OCI-LY7 (cell line): ENCODE results near the gene MDGA2. TPM values are rescaled to one million over a fixed set of nuclear protein-coding genes. Genes with fewer than 3 reads are reported as not detected.

ENCODE experiments used
- BruUV-seq: library from RNA; stranded (reverse); fragments of 400-500 nt; replicated peaks from 2 replicates; lab custom pipeline; 2021; lab: Mats Ljungman, UMichigan
- CTCF ChIA-PET: fragments of 300-600 bp; sonication (Branson Sonifier 250); formaldehyde crosslinking; loops from one replicate; lab custom pipeline; 2022; ENCODE audit warnings: antibody characterized with exemption; ENCODE audit not compliant: unreplicated experiment; lab: Charles Lee
- POLR2A ChIA-PET: fragments of 300-600 bp; sonication (Branson Sonifier 250); formaldehyde crosslinking; loops from one replicate; lab custom pipeline; 2022; ENCODE audit warnings: antibody characterized with exemption; lab: Charles Lee
- DNase-seq: peaks from one replicate; pipeline ENCODE4 v3.0.0-alpha.2; 2015; ENCODE audit warnings: low spot score
- H2AFZ ChIP-seq: fragments of 200-600 bp; sonication (generic), shearing (Covaris generic); 2 replicates; pipeline ENCODE4 v1.6.1; 2014; ENCODE audit warnings: mild to moderate bottlenecking, antibody characterized with exemption, low read length, moderate library complexity
- H3K27ac ChIP-seq: fragments of 200-600 bp; sonication (generic); 2 replicates; pipeline ENCODE4 v1.5.1; 2014; ENCODE audit warnings: mixed run types, low read depth, mild to moderate bottlenecking, moderate library complexity, low read length, inconsistent platforms; ENCODE audit not compliant: poor library complexity, severe bottlenecking
- H3K36me3 ChIP-seq: fragments of 200-600 bp; sonication (generic); 2 replicates; pipeline ENCODE4 v1.6.1; 2014; ENCODE audit warnings: mild to moderate bottlenecking, antibody characterized with exemption, low read length, moderate library complexity, mixed read lengths; ENCODE audit not compliant: insufficient read depth
- H3K4me1 ChIP-seq: fragments of 200-600 bp; sonication (generic); 2 replicates; pipeline ENCODE4 v1.5.1; 2014; ENCODE audit warnings: mild to moderate bottlenecking, low read length; ENCODE audit not compliant: insufficient read depth, poor library complexity, severe bottlenecking
- H3K4me2 ChIP-seq: fragments of 200-600 bp; sonication (generic); 2 replicates; pipeline ENCODE4 v1.6.1; 2014; ENCODE audit warnings: mild to moderate bottlenecking, low read length
- H3K4me3 ChIP-seq: fragments of 200-600 bp; sonication (generic); 2 replicates; pipeline ENCODE4 v1.5.1; 2014; ENCODE audit warnings: mild to moderate bottlenecking, low read depth, low read length; ENCODE audit not compliant: poor library complexity, severe bottlenecking
- H3K79me2 ChIP-seq: fragments of 200-600 bp; sonication (generic); 2 replicates; pipeline ENCODE4 v1.6.1; 2016; ENCODE audit warnings: low read depth, mild to moderate bottlenecking, low read length, moderate library complexity, mixed read lengths; ENCODE audit not compliant: insufficient read depth
- H3K9me2 ChIP-seq: fragments of 200-600 bp; sonication (generic); 2 replicates; pipeline ENCODE4 v1.6.1; 2016; ENCODE audit warnings: mild to moderate bottlenecking, low read length, mixed read lengths; ENCODE audit not compliant: insufficient read depth
- H3K9me3 ChIP-seq: fragments of 200-600 bp; sonication (generic); 2 replicates; pipeline ENCODE4 v1.6.1; 2014; ENCODE audit warnings: mild to moderate bottlenecking, mixed run types, low read length, mixed read lengths
- H4K20me1 ChIP-seq: fragments of 200-600 bp; sonication (generic); 2 replicates; pipeline ENCODE4 v1.6.1; 2014; ENCODE audit warnings: mild to moderate bottlenecking, antibody characterized with exemption, low read length, moderate library complexity, mixed read lengths; ENCODE audit not compliant: insufficient read depth
- CTCF ChIP-seq: fragments of 200-600 bp; sonication (generic); conservative IDR thresholded peaks from 2 replicates; pipeline ENCODE4 v1.5.1; 2014; ENCODE audit warnings: mild to moderate bottlenecking, antibody characterized with exemption, low read length, moderate library complexity, mixed read lengths
- EZH2phosphoT487 ChIP-seq: fragments of 200-600 bp; sonication (generic); IDR thresholded peaks from 2 replicates; pipeline ENCODE4 v1.6.1; 2018; ENCODE audit warnings: low read depth, borderline replicate concordance, mild to moderate bottlenecking, mixed run types, antibody characterized with exemption, low read length, moderate library complexity, mixed read lengths
- intact Hi-C: fragments of 100-400 bp; cut with micrococcal nuclease; formaldehyde crosslinking; loops from one replicate; pipeline ENCODE4 v1.10.0; 2022; ENCODE audit not compliant: unreplicated experiment
- total RNA-seq, 2 experiments: library from RNA; depleted of rRNA in 1 of 2; stranded (reverse); fragments of >200 nt in 1 of 2; shearing (Covaris generic) in 1 of 2; gene quantifications; 2 replicates each; pipeline ENCODE4 v1.2.3, GENCODE V29; 2014 to 2022

Gene MDGA2
- total RNA-seq, 2 experiments from 2014 or later = not detected

- POLR2A ChIA-PET = interaction anchor here (0.8 kb wide), 1 partner anchor 35 kb away, joined by 3 read pairs; no protein-coding TSS in a partner anchor
- Histone ChIP-seq H4K20me1 (no peaks in the 10 kb centered on the region), H3K79me2 (no peaks in the 10 kb centered on the region), H3K36me3 (no peaks in the 10 kb centered on the region), H3K4me3 (no peak overlapping the region), H3K4me1 (no peaks in the 10 kb centered on the region), H3K9me3 (no peaks in the 10 kb centered on the region), H3K4me2 (no peak overlapping the region), H3K9me2 (no peaks in the 10 kb centered on the region), H2AFZ (no peak overlapping the region), H3K27ac (no peak overlapping the region)
- TF ChIP-seq CTCF (no peak), EZH2phosphoT487 (no peak)
- intact Hi-C loops = no loop called here
- no peak for DNase-seq
- no TSS peak for BruUV-seq
- CTCF ChIA-PET = no interaction called here
Measured at GRCh38 chr14:47328376-47328775, 347.0 kb downstream of the MDGA2 start.

- no peak for TF ChIP-seq EZH2phosphoT487
- no peak for TF ChIP-seq CTCF
- BruUV-seq = no TSS peak
- H3K79me2 ChIP-seq = no peaks in the 10 kb centered on the region
- no peak overlapping the region for H3K4me2 ChIP-seq
- no peaks in the 10 kb centered on the region for H3K36me3 ChIP-seq
- H3K9me2 ChIP-seq = no peaks in the 10 kb centered on the region
- H3K27ac ChIP-seq = no peak overlapping the region
- no peaks in the 10 kb centered on the region for H3K9me3 ChIP-seq
- intact Hi-C loops = no loop called here
- H4K20me1 ChIP-seq = no peaks in the 10 kb centered on the region
- no peak overlapping the region for H3K4me3 ChIP-seq
- DNase-seq = no peak
- H2AFZ ChIP-seq = no peak overlapping the region
- CTCF ChIA-PET = no interaction called here
- H3K4me1 ChIP-seq = no peaks in the 10 kb centered on the region
- POLR2A ChIA-PET = interaction anchor here (0.7 to 0.8 kb wide), 2 partner anchors 16 to 36 kb away, joined by 3 read pairs; no protein-coding TSS in a partner anchor
Measured at GRCh38 chr14:47327336-47327735, 348.1 kb downstream of the MDGA2 start.

- Histone ChIP-seq H2AFZ (no peak overlapping the region), H4K20me1 (no peaks in the 10 kb centered on the region), H3K27ac (no peak overlapping the region), H3K9me3 (no peaks in the 10 kb centered on the region), H3K79me2 (no peaks in the 10 kb centered on the region), H3K4me3 (no peak overlapping the region), H3K36me3 (no peaks in the 10 kb centered on the region), H3K4me2 (no peak overlapping the region), H3K9me2 (no peaks in the 10 kb centered on the region), H3K4me1 (no peaks in the 10 kb centered on the region)
- DNase-seq = no peak
- intact Hi-C loops = no loop called here
- TF ChIP-seq EZH2phosphoT487 (no peak), CTCF (no peak)
- no TSS peak for BruUV-seq
- ChIA-PET POLR2A (interaction anchor here (0.6 kb wide), 1 partner anchor 57 kb away, joined by 3 read pairs; no protein-coding TSS in a partner anchor), CTCF (no interaction called here)
Measured at GRCh38 chr14:47322751-47323150, 352.7 kb downstream of the MDGA2 start.
